ENCODE data around the gene KCNB1. TPM values are rescaled to one million over a fixed set of nuclear protein-coding genes. Genes with fewer than 3 reads are reported as not detected.

The KCNB1 gene
- polyA plus RNA-seq, 1 experiment = 0.06 TPM

DNA sequence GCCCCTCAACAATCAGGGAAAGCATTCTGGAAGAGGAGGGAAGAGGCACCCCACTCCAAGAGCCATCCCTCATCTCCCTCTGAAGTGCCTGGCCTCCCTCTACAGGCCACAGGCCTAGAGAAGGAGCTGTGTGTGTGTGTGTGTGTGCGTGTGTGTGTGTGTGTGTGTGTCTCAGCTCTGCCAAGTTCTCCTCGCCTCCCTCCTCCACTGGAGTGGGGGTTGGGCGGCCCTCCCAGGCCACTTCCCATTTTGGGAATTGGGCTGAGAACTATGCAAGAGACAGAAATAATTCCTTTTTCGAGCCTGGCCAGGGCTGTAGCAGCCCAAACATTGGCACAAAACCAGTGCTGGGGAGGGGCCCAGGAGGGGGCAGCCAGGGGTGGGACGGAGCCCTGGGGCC is 35.7 kb downstream of the KCNB1 start:
- Histone ChIP-seq H3K27ac (ENCODE audit: low read depth, low read length) (no peak overlapping the region), H3K9me3 (ENCODE audit: control insufficient read depth, insufficient read depth, low read length) (no peaks in the 10 kb centered on the region), H3K27me3 (ENCODE audit: control insufficient read depth, insufficient read depth, low read length) (peaks cover 30% of the 10 kb centered on the region), H3K4me3 (ENCODE audit: low read depth, low read length) (no peak overlapping the region)
- no peak for DNase-seq (ENCODE audit: low read depth, low spot score)
- ChIA-PET POLR2A (no interaction called here), CTCF (no interaction called here)
- no peak for TF ChIP-seq CTCF (IDR thresholded peaks at IDR 0.05; ENCODE audit: low read depth, low read length)

GRCh38 chr20:49446080-49446479 is 36.4 kb downstream of the KCNB1 start:
- Histone ChIP-seq H3K4me3 (ENCODE audit: low read depth, low read length) (no peak overlapping the region), H3K27me3 (ENCODE audit: control insufficient read depth, insufficient read depth, low read length) (peaks cover 30% of the 10 kb centered on the region), H3K9me3 (ENCODE audit: control insufficient read depth, insufficient read depth, low read length) (no peaks in the 10 kb centered on the region), H3K27ac (ENCODE audit: low read depth, low read length) (no peak overlapping the region)
- CTCF ChIA-PET = no interaction called here
- POLR2A ChIA-PET = no interaction called here
- DNase-seq (ENCODE audit: low read depth, low spot score) = no peak
- TF ChIP-seq CTCF (IDR thresholded peaks at IDR 0.05; ENCODE audit: low read depth, low read length) = no peak

- Histone ChIP-seq H3K4me3 (ENCODE audit: low read depth, low read length) (no peak overlapping the region), H3K27ac (ENCODE audit: low read depth, low read length) (no peak overlapping the region), H3K9me3 (ENCODE audit: control insufficient read depth, insufficient read depth, low read length) (no peaks in the 10 kb centered on the region), H3K27me3 (ENCODE audit: control insufficient read depth, insufficient read depth, low read length) (peaks cover 39% of the 10 kb centered on the region)
- CTCF ChIA-PET = no interaction called here
- DNase-seq (ENCODE audit: low read depth, low spot score) = no peak
- POLR2A ChIA-PET = no interaction called here
- no peak for TF ChIP-seq CTCF (IDR thresholded peaks at IDR 0.05; ENCODE audit: low read depth, low read length)
Measured at GRCh38 chr20:49445176-49445575, 37.3 kb downstream of the KCNB1 start.

DNA sequence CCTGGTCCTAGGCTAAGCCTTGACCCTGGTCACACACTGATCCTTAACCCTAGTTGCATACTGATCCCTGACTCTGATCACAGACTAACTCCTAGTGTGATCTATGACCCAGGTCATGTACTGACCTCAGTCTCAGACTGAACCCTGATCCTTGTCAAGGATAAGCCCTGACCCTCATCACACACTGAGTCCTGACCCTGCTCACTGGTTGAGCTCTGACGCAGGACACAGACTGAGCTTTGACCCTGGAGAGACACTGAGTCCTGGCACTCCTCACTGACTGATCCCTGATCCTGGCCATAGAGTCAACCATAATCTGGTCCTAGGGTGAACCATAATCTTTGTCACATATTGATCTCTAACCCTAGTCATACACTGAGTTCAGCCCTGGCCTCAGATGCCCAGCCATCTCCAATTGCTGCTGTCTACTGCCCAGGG is 37.9 kb downstream of the KCNB1 start:
- TF ChIP-seq CTCF (IDR thresholded peaks at IDR 0.05; ENCODE audit: low read depth, low read length) = no peak
- H3K27ac ChIP-seq (ENCODE audit: low read depth, low read length) = no peak overlapping the region
- H3K4me3 ChIP-seq (ENCODE audit: low read depth, low read length) = no peak overlapping the region
- H3K9me3 ChIP-seq (ENCODE audit: control insufficient read depth, insufficient read depth, low read length) = no peaks in the 10 kb centered on the region
- ChIA-PET CTCF (no interaction called here), POLR2A (no interaction called here)
- no peak for DNase-seq (ENCODE audit: low read depth, low spot score)
- peaks cover 45% of the 10 kb centered on the region for H3K27me3 ChIP-seq (ENCODE audit: control insufficient read depth, insufficient read depth, low read length)

- Histone ChIP-seq H3K4me3 (ENCODE audit: low read depth, low read length) (no peak overlapping the region), H3K9me3 (ENCODE audit: control insufficient read depth, insufficient read depth, low read length) (no peaks in the 10 kb centered on the region), H3K27ac (ENCODE audit: low read depth, low read length) (no peak overlapping the region), H3K27me3 (ENCODE audit: control insufficient read depth, insufficient read depth, low read length) (peaks cover 49% of the 10 kb centered on the region)
- ChIA-PET POLR2A (no interaction called here), CTCF (no interaction called here)
- no peak for TF ChIP-seq CTCF (IDR thresholded peaks at IDR 0.05; ENCODE audit: low read depth, low read length)
- no peak for DNase-seq (ENCODE audit: low read depth, low spot score)
Measured at GRCh38 chr20:49437057-49437456, 45.4 kb downstream of the KCNB1 start.
